ENCODE measurements around the gene RAB38.
A peak's percentile ranks its signal among the peaks of the same experiment; 100 is the strongest.

RAB38 gene

GRCh38 chr11:88103337-88104206 lies 71.7 kb downstream of the RAB38 start:
- peak; percentile 51 for DNase-seq (ENCODE audit: low read depth)

DNA sequence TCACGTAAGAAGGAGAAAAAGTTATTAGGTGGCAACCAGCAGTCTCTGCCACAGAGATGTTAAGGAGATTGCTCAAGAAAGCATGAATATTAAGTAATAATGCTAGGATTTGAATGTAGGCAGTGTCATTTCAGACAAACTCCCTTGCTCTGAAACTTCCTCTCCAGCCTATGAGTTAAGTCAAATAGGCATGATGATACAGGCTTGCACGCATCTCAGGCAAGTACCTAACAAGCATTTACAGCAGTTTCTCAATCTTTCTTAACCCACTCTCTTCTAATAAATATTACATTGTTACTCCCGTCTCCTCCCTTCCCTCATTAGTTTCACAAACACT lies 72.7 kb downstream of the RAB38 start:
- DNase-seq (ENCODE audit: low read depth) = peak; percentile 88

- no peak for DNase-seq (ENCODE audit: low read depth)
These were observed 73.2 kb downstream of the RAB38 start for GRCh38 chr11:88101881-88102597.

DNA sequence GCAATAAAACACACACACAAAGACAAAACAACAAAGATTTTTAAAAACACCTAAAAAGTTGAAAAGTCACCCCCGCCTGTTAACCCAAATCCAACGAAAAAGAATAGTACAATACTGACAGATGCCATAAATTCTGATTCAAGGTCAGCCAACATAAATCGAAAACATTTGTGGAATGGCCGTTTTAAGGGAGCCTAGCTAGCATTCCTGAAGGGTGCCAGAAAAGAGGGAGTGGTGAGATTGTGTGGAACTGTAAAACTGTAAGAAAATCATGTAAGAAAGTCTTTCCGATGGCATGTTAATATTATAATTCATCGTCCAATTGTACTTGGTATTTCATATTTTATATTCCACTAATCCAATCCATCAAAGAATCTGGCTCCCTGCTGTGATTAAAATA lies 75.1 kb downstream of the RAB38 start:
- DNase-seq (ENCODE audit: low read depth) = peak; percentile 18

DNA sequence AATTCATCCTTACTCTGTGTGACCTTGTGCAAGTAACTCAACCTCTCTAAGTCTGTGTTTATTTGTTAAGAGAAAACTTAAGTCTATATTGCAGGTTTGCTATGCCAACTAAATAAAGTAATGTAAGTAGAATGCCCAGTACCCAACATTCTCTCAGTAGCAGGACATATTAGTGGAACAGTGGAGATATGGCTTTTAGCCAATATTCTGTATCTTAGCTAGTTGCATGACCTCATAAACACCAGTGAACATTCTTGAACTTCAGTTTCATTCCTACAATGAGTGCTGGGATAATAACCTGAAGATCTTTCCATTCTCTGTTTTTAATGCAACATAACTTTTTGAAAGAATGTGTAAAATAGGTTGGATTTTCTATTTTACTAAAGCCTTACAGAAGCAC lies 77.0 kb downstream of the RAB38 start:
- peak; percentile 46 for DNase-seq (ENCODE audit: low read depth)

DNA sequence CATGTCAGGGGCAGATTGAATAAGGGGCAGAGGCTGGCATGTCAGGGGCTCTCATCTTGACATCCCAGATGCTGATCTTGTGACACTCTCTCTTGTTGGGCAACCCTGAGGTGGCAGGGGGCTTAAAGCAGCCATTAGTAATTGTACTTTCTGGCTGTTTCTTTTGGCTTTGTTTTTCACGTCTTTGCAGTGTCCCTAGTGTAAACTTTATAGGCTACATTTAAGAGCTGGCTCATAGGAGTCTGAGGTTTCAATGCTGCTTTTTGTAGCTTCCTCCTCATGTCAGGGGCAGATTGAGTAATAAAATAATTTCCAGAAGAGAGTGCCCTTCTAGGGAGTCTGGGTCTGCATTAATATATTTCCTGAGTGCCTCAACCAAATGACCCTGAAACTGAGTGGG lies 86.1 kb downstream of the RAB38 start:
- DNase-seq (ENCODE audit: low read depth) = no peak

DNA sequence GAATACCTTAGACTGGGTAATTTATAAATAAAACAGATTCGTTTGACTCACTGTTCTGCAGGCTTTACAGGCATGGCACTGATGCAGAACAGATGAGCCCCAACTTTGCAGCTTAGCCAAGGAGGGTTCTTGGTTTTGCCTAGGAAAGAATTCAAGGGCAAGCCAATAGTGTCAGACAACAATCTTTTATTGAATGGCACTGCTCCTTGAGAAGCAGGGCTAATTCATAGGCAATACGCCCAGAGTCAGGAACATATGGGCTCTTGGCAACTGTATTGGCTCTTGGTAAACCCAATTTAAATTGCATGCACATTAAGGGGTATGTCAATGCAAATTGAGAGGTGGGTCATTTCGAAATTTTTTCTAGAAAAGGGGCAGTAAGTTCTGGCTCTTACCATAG lies 87.9 kb downstream of the RAB38 start:
- no peak for DNase-seq (ENCODE audit: low read depth)

GRCh38 chr11:88086297-88086696 lies 88.9 kb downstream of the RAB38 start:
- no peak for DNase-seq (ENCODE audit: low read depth)

DNA sequence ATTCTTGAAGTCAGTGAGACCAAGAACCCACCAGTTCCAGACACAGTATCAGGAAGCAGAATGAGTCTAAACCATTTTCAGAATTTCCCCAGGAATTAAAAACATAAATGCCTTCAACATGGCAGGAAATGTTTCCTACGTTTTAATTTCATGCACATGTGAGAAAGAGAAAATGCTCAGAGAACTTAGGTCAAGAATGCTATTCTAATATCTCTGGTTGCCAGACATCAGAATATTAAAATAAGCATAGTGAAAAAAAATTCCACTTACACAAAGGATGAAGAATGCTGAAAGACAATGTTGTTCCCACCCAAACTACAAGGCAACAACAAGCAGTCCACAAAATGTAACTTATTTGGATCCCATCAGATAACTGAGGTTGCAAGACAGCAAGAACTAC lies 104.8 kb downstream of the RAB38 start:
- no peak for DNase-seq (ENCODE audit: low read depth)

DNA sequence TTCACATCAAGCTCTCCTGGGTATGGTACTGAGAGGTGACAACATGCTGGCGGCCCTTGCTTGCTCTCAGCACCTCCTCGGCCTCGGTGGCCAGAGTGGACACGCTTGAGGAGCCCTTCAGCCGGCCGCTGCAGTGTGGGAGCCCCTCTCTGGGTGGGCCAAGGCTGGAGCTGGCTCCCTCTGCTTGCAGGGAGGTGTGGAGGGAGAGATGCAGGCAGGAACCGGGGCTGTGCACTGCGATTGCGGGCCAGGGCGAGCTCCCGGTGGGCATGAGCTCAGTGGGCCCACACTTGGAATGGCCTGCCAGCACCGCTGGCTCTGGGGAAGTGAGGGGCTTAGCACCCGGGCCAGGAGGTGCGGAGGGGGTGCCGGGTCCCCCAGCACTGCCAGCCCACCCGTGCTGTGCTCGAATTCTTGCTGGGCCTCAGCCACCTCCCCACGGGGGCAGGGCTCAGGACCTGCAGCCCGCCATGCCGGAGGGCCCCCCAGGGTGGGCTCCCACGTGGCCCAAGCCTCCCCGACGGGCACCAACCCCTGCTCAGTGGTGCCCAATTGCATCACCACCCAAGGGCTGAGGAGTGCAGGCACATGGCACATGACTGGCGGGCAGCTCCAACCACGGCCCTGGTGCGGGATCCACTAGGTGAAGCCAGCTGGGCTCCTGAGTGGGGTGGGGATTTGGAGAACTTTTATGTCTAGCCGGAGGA lies 106.2 kb downstream of the RAB38 start:
- DNase-seq (ENCODE audit: low read depth) = no peak

- DNase-seq (ENCODE audit: low read depth) = no peak
These were observed 109.2 kb downstream of the RAB38 start for GRCh38 chr11:88066090-88066489.

GRCh38 chr11:88064097-88064705 lies 111.0 kb downstream of the RAB38 start:
- DNase-seq (ENCODE audit: low read depth) = no peak
